Heart right ventricle (tissue), 16 donors: ENCODE results near the gene PEX26. TPM values are rescaled to one million over a fixed set of nuclear protein-coding genes. Genes with fewer than 3 reads are reported as not detected.

Experiments
- ATAC-seq, 8 donors: fragments of 200-7000 bp; cut with Tn5 transposase; one replicate each; pipeline ENCODE4 v1.9.1; 2020; ENCODE audit warnings: mild to moderate bottlenecking in 8 of 8, moderate library complexity in 8 of 8, moderate number of reproducible peaks in 1 of 8
- DNase-seq, 2 donors: peaks; one replicate each; pipeline ENCODE4 v3.0.0-alpha.2; 2020
- H3K27ac ChIP-seq, 10 donors: fragments of 200-600 bp; sonication (generic) in 2 of 10; one replicate each; pipeline versions ENCODE4 v1.5.0 to v1.8.0; 2020 to 2022; ENCODE audit warnings: mild to moderate bottlenecking in 3 of 10
- H3K27me3 ChIP-seq, 7 donors: fragments of 200-600 bp; one replicate each; pipeline ENCODE4 v1.8.0; 2021 to 2022; ENCODE audit warnings: mild to moderate bottlenecking in 2 of 7
- H3K36me3 ChIP-seq, 9 donors: fragments of 200-600 bp; sonication (generic) in 1 of 9; one replicate each; pipeline versions ENCODE4 v1.5.0 to v1.8.0; 2020 to 2022; ENCODE audit warnings: mild to moderate bottlenecking in 2 of 9
- H3K4me1 ChIP-seq, 9 donors: fragments of 200-600 bp; sonication (generic) in 1 of 9; one replicate each; pipeline versions ENCODE4 v1.5.0 to v1.8.0; 2020 to 2022; ENCODE audit warnings: mild to moderate bottlenecking in 4 of 9
- H3K4me3 ChIP-seq, 10 donors: fragments of 200-600 bp; sonication (generic) in 2 of 10; one replicate each; pipeline versions ENCODE4 v1.5.0 to v1.8.0; 2020 to 2022; ENCODE audit warnings: mild to moderate bottlenecking in 7 of 10, moderate library complexity in 2 of 10
- H3K9me3 ChIP-seq, 11 donors: fragments of 200-600 bp in 10 of 11; sonication (generic) in 2 of 11; one replicate each; pipeline versions ENCODE4 v1.5.0 to v1.8.0; 2013 to 2022; ENCODE audit warnings: mild to moderate bottlenecking in 2 of 11, control low read depth in 1 of 11, moderate library complexity in 1 of 11
- WGBS, 2 donors: extraction: QIAGEN DNeasy Blood & Tissue Kit; methylation state at CpG; one replicate each; pipeline ENCODE4 v1.1.7; 2013; ENCODE audit warnings: inconsistent platforms in 1 of 2; 5-methylcytosine and 5-hydroxymethylcytosine counted together
- intact Hi-C, 10 donors: fragments of 100-400 bp; cut with DNase I; formaldehyde crosslinking; loops; one replicate each; pipeline versions ENCODE4 v1.11.1 to v1.14.2; 2022
- polyA plus RNA-seq, 2 donors: library from polyadenylated mRNA; stranded (reverse); fragments of 200-250 nt; gene quantifications; one replicate each; pipeline ENCODE4 v1.2.3, GENCODE V29; 2013
- total RNA-seq, 10 donors: library from RNA; stranded (reverse); fragmentation: NEBNext Ultra II Directional in 3 of 10; extraction: Animal tissue kit (Norgen Biotek cat#: 25700) in 3 of 10; gene quantifications; one replicate each; pipeline versions ENCODE4 v1.2.1 to v1.2.4, GENCODE V29; 2021 to 2023
- TF ChIP-seq, protein P1 (sequence below), 9 donors: fragments of 200-600 bp; sonication (generic) in 2 of 9; IDR thresholded peaks; one replicate each; pipeline versions ENCODE4 v1.5.0 to v1.8.0; 2021 to 2022; ENCODE audit warnings: antibody characterized with exemption in 9 of 9, mild to moderate bottlenecking in 5 of 9, moderate library complexity in 1 of 9
- donor health status: Arrhythmogenic right ventricular cardiomyopathy.
- donor health status: ischemic (EF 13 %, LVEDD 7.1; RV severe dilation, severe dysfunction).
- donor health status: healthy with polysubstance abuse.
- donor health status: DM: no; HTN: yes; CAD: no.
- donor health status: DM: no; HTN: no; CAD: no.
- donor health status: ischemic (EF 25% LVEDD 6.9; RV normal size, moderate dysfunction).
- donor health status: ischemic (EF 25% LVEDD 5.7; RV mildly dilated, moderate dysfunction).
- donor health status: healthy.
- donor health status: DM: yes; HTN: yes; CAD: no.
- donor health status: Ischemic cardiomyopathy.
- donor health status: ischemic (EF 35%, LVEDD 5.7; RV mildly dilated, moderate dysfunction).
- donor health status: nonischemic (EF 11% LVEDD 7.7; RV severe dilation, severe dysfunction).
- donor health status: DM: yes; HTN: yes; CAD: no.
- donor health status: PGD.
- donor health status: ischemic (EF 29% LVEDD 5.4; RV normal size, mild dysfunction).
- donor health status: nonischemic (EF 23%, LVEDD 6.1; RV moderate dilation, normal function).

PEX26 gene
- total and polyA plus RNA-seq, 12 donors: 8.3 to 27.1 (median 20.2) TPM

DNA sequence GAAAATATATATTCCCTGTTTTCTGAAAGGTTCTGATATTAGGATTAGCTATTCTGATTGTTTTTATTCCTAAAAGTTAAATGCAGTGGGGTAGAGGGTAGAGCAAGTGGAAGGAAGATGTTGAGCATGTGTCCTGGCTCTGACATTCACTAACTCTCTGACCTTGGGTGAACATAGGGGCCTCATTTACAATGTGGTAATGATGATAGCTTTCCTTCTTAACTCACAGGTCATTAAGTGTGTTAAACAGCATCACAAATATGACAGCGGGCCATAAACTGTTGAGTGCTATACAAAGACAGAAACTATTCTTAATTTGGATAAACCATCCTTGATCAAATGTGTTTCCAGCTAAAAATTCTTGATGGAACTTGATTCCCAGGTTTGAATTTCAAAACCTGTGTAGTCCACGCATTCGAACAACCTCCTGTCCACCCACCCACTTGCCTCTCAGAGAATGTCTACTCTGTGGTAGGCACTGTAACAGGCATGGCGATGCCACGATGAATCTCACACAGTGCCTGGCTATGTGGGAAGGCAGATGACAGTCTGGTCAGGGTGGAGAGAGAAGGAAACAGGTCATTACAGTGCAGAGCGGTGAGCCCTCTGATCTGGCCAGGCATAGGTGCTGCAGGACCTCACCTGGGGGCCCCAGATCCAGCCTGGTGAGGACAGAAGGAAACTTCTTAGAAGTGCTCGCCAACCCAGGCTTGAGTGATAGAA lies 19.3 kb upstream of the PEX26 start:
- Histone ChIP-seq H3K27me3 (no peaks in the 10 kb centered on the region), H3K4me1 (peaks cover 9 to 49% (median 20%) of the 10 kb centered on the region in 9 donors), H3K27ac (peak overlapping the region in 1 of 10 donors; percentile 10), H3K4me3 (no peak overlapping the region), H3K36me3 (no peaks in the 10 kb centered on the region), H3K9me3 (no peaks in the 10 kb centered on the region)
- intact Hi-C loops: no loop called here
- peak in 1 of 8 donors; percentile 20 for ATAC-seq
- 96 to 97% methylated on average over 7 of the region's 7 CpGs for WGBS, 2 donors
- TF ChIP-seq, protein P1, sequence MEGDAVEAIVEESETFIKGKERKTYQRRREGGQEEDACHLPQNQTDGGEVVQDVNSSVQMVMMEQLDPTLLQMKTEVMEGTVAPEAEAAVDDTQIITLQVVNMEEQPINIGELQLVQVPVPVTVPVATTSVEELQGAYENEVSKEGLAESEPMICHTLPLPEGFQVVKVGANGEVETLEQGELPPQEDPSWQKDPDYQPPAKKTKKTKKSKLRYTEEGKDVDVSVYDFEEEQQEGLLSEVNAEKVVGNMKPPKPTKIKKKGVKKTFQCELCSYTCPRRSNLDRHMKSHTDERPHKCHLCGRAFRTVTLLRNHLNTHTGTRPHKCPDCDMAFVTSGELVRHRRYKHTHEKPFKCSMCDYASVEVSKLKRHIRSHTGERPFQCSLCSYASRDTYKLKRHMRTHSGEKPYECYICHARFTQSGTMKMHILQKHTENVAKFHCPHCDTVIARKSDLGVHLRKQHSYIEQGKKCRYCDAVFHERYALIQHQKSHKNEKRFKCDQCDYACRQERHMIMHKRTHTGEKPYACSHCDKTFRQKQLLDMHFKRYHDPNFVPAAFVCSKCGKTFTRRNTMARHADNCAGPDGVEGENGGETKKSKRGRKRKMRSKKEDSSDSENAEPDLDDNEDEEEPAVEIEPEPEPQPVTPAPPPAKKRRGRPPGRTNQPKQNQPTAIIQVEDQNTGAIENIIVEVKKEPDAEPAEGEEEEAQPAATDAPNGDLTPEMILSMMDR (IDR thresholded peaks at IDR 0.05): no peak
- DNase-seq: no peak

DNA sequence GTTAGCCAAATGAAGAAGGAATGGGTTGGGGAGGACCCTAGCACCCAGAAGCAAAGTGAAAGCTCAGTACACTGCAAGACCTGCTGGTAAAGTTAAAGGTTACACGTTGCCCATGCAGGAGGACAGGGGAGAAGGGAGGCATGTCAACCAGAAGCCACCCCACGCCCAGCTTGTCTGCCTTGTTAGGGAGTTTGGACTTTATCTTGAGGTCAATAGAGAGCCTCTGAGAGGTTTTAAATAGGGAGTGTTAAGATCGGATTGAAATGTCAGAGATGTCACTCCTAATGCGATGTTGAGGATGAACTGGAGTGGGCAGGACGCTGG lies 18.7 kb upstream of the PEX26 start:
- peaks cover 9 to 49% (median 20%) of the 10 kb centered on the region in 9 donors for H3K4me1 ChIP-seq
- ATAC-seq (no peak), DNase-seq (no peak)
- no peak overlapping the region for H3K4me3 ChIP-seq
- no peaks in the 10 kb centered on the region for H3K36me3 ChIP-seq
- H3K9me3 ChIP-seq: no peaks in the 10 kb centered on the region
- no peak overlapping the region for H3K27ac ChIP-seq
- no peaks in the 10 kb centered on the region for H3K27me3 ChIP-seq
- TF ChIP-seq, protein P1 (IDR thresholded peaks at IDR 0.05): no peak
- WGBS, 2 donors: 78 to 84% methylated on average over 5 of the region's 5 CpGs
- intact Hi-C loops: no loop called here

DNA sequence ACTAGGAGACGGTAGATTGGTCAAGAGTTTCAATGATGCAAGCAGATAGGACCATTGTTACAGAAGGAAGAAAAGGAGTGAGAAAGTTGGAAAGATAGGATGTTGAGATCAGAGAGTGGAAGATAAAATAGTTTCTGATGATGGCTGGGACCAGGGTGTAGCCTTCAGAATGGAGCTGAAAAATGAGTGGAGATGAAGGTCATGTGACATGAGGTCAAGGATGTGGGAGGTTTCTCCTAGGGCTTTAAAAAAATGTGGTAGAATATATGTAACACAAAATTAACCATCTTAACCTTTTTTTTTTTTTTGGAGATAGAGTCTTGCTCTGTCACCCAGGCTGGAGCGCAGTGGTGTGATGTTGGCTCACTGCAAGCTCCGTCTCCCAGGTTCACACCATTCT lies 18.3 kb upstream of the PEX26 start:
- Histone ChIP-seq H3K9me3 (no peaks in the 10 kb centered on the region), H3K36me3 (no peaks in the 10 kb centered on the region), H3K4me1 (peaks cover 9 to 49% (median 20%) of the 10 kb centered on the region in 9 donors), H3K27me3 (peaks cover 0 to 3% (median 0%) of the 10 kb centered on the region in 7 donors), H3K4me3 (no peak overlapping the region), H3K27ac (no peak overlapping the region)
- TF ChIP-seq, protein P1 (IDR thresholded peaks at IDR 0.05): no peak
- 94 to 99% methylated on average over 3 of the region's 3 CpGs for WGBS, 2 donors
- intact Hi-C loops: no loop called here
- no peak for DNase-seq
- no peak for ATAC-seq

DNA sequence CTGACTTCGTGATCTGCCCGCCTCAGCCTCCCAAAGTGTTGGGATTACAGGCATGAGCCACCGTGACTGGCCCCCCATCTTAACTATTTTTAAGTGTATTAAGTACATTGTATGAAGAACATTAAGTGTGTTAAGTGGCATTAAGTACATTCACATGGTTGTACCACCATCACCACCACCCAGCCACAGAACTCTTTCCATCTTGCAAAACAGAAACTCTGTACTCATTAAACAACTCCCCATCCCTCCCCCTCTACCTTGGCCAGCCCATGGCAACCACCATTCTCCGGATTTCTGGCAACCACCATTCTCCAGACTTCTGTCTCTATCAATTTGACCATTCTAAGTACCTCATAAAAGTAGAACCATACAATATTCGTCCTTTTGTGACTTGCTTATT lies 17.8 kb upstream of the PEX26 start:
- no peak for ATAC-seq
- H3K4me3 ChIP-seq: no peak overlapping the region
- intact Hi-C loops: loop anchor here in 1 of 10 donors (10.0 kb wide), 1 partner anchor 315 kb away; no protein-coding TSS in a partner anchor
- no peaks in the 10 kb centered on the region for H3K36me3 ChIP-seq
- H3K27me3 ChIP-seq: peaks cover 0 to 8% (median 0%) of the 10 kb centered on the region in 7 donors
- no peak overlapping the region for H3K27ac ChIP-seq
- peaks cover 9 to 49% (median 20%) of the 10 kb centered on the region in 9 donors for H3K4me1 ChIP-seq
- WGBS, 2 donors: 88% methylated on average over 5 of the region's 5 CpGs
- TF ChIP-seq, protein P1 (IDR thresholded peaks at IDR 0.05): no peak
- no peaks in the 10 kb centered on the region for H3K9me3 ChIP-seq
- no peak for DNase-seq
